MM.1S (cell line): ENCODE measurements around the gene WEE1.

Experiments
- DNase-seq: peaks from one replicate; pipeline ENCODE4 v3.0.0-alpha.2; 2015
- H2AFZ ChIP-seq: fragments of 300-600 bp; sonication (generic); 2 replicates; pipeline ENCODE4 v1.6.0; 2016; ENCODE audit warnings: antibody characterized with exemption, low read length
- H3F3A ChIP-seq: fragments of 300-600 bp; sonication (generic); 2 replicates; pipeline ENCODE4 v1.6.1; 2016; ENCODE audit warnings: mild to moderate bottlenecking, antibody characterized with exemption, low read length, moderate library complexity, mixed read lengths; ENCODE audit not compliant: insufficient read depth
- H3K27ac ChIP-seq: fragments of 300-600 bp; sonication (generic); 2 replicates; pipeline ENCODE4 v1.5.1; 2016; ENCODE audit warnings: mild to moderate bottlenecking, low read length
- H3K27me3 ChIP-seq: fragments of 300-600 bp; sonication (generic); replicated peaks from 2 replicates; pipeline ENCODE4 v1.6.0; 2016; ENCODE audit warnings: low read length; ENCODE audit not compliant: insufficient read depth
- H3K36me3 ChIP-seq: fragments of 300-600 bp; sonication (generic); replicated peaks from 2 replicates; pipeline ENCODE4 v1.6.1; 2016; ENCODE audit warnings: mild to moderate bottlenecking, low read length, mixed read lengths; ENCODE audit not compliant: insufficient read depth
- H3K4me1 ChIP-seq: fragments of 300-600 bp; sonication (generic); 2 replicates; pipeline ENCODE4 v1.6.1; 2016; ENCODE audit warnings: low read length, mixed read lengths
- H3K4me2 ChIP-seq: fragments of 300-600 bp; sonication (generic); 2 replicates; pipeline ENCODE4 v1.6.0; 2016; ENCODE audit warnings: low read depth, low read length
- H3K4me3 ChIP-seq: fragments of 300-600 bp; sonication (generic); 2 replicates; pipeline ENCODE4 v1.5.1; 2016; ENCODE audit warnings: low read length, mixed read lengths
- H3K79me2 ChIP-seq: fragments of 300-600 bp; sonication (generic); 2 replicates; pipeline ENCODE4 v1.6.1; 2016; ENCODE audit warnings: mixed run types, low read length, mixed read lengths
- H3K9ac ChIP-seq: fragments of 300-600 bp; sonication (generic); 2 replicates; pipeline ENCODE4 v1.6.1; 2016; ENCODE audit warnings: low read length, mixed read lengths
- H3K9me2 ChIP-seq: fragments of 300-600 bp; sonication (generic); replicated peaks from 2 replicates; pipeline ENCODE4 v1.6.1; 2016; ENCODE audit warnings: mild to moderate bottlenecking, low read length, mixed read lengths; ENCODE audit not compliant: insufficient read depth
- H3K9me3 ChIP-seq: fragments of 300-600 bp; sonication (generic); replicated peaks from 2 replicates; pipeline ENCODE4 v1.6.1; 2016; ENCODE audit warnings: mild to moderate bottlenecking, low read length, mixed read lengths; ENCODE audit not compliant: insufficient read depth
- H4K20me1 ChIP-seq: fragments of 300-600 bp; sonication (generic); 2 replicates; pipeline ENCODE4 v1.6.1; 2016; ENCODE audit warnings: mild to moderate bottlenecking, low read length, moderate library complexity, mixed read lengths; ENCODE audit not compliant: insufficient read depth
- CTCF ChIP-seq: fragments of 300-600 bp; sonication (generic); IDR thresholded peaks from 2 replicates; pipeline ENCODE4 v1.5.1; 2016; ENCODE audit warnings: antibody characterized with exemption, low read length, mixed read lengths
- EZH2 ChIP-seq: fragments of 300-600 bp; sonication (generic); optimal IDR thresholded peaks from 2 replicates; pipeline ENCODE3; 2017; ENCODE audit warnings: low read depth, mild to moderate bottlenecking, antibody characterized with exemption, low read length, mixed read lengths
- EZH2phosphoT487 ChIP-seq: fragments of 300-600 bp; sonication (generic); IDR thresholded peaks from 2 replicates; pipeline ENCODE4 v1.6.1; 2018; ENCODE audit warnings: antibody characterized with exemption, low read length

WEE1 gene

GRCh38 chr11:9568854-9569587, 4.4 kb upstream of the WEE1 start:
- H2AFZ ChIP-seq: peak overlapping the region; percentile 55; the same call in 1 of the 2 replicates
- peak overlapping the region; percentile 58 for H3K4me2 ChIP-seq

GRCh38 chr11:9569588-9570164, 3.8 kb upstream of the WEE1 start:
- Histone ChIP-seq H4K20me1 (no peaks in the 10 kb centered on the region), H3K9me2 (no peaks in the 10 kb centered on the region), H3K9me3 (no peaks in the 10 kb centered on the region), H3K79me2 (peaks cover 8% of the 10 kb centered on the region), H3K27ac (peak overlapping the region; percentile 77; the same call in 1 of the 2 replicates), H3F3A (peaks cover 27% of the 10 kb centered on the region), H3K4me2 (peak overlapping the region; percentile 58; the same call in 1 of the 2 replicates), H3K36me3 (no peaks in the 10 kb centered on the region), H2AFZ (0 out of 2 replicates have a peak overlapping the region, but pooled peaks have one; percentile 55), H3K4me1 (peaks cover 36% of the 10 kb centered on the region), H3K9ac (peak overlapping the region; percentile 54; the same call in 1 of the 2 replicates), H3K27me3 (no peaks in the 10 kb centered on the region), H3K4me3 (peak overlapping the region; percentile 25; the same call in 1 of the 2 replicates)
- TF ChIP-seq EZH2phosphoT487 (no peak), CTCF (no peak), EZH2 (no peak)
- DNase-seq: no peak

More at GRCh38 chr11:9568854-9569587, 4.4 kb upstream of the WEE1 start:
- no peaks in the 10 kb centered on the region for H3K36me3 ChIP-seq
- H3K9me2 ChIP-seq: no peaks in the 10 kb centered on the region
- peaks cover 25% of the 10 kb centered on the region for H3F3A ChIP-seq
- no peaks in the 10 kb centered on the region for H3K27me3 ChIP-seq
- peak overlapping the region; percentile 25; the same call in 1 of the 2 replicates for H3K4me3 ChIP-seq
- H3K9me3 ChIP-seq: no peaks in the 10 kb centered on the region
- DNase-seq: peak; percentile 42
- TF ChIP-seq CTCF (no peak), EZH2phosphoT487 (no peak), EZH2 (no peak)
- peak overlapping the region; percentile 54; the same call in 1 of the 2 replicates for H3K9ac ChIP-seq
- H3K27ac ChIP-seq: peak overlapping the region; percentile 77
- H3K79me2 ChIP-seq: peaks cover 3% of the 10 kb centered on the region; the same call in 1 of the 2 replicates
- H4K20me1 ChIP-seq: no peaks in the 10 kb centered on the region
- peaks cover 36% of the 10 kb centered on the region for H3K4me1 ChIP-seq

GRCh38 chr11:9570313-9571025, 3.0 kb upstream of the WEE1 start:
- peaks cover 30% of the 10 kb centered on the region for H3K4me1 ChIP-seq
- H3K27me3 ChIP-seq: no peaks in the 10 kb centered on the region
- H3K9me2 ChIP-seq: no peaks in the 10 kb centered on the region
- no peaks in the 10 kb centered on the region for H4K20me1 ChIP-seq
- H3K9ac ChIP-seq: no peak overlapping the region
- no peak overlapping the region for H2AFZ ChIP-seq
- no peak overlapping the region for H3K27ac ChIP-seq
- H3K4me2 ChIP-seq: no peak overlapping the region
- DNase-seq: no peak
- no peaks in the 10 kb centered on the region for H3K9me3 ChIP-seq
- no peaks in the 10 kb centered on the region for H3K36me3 ChIP-seq
- H3K79me2 ChIP-seq: peaks cover 16% of the 10 kb centered on the region
- peaks cover 35% of the 10 kb centered on the region for H3F3A ChIP-seq
- TF ChIP-seq EZH2phosphoT487: no peak
- no peak for TF ChIP-seq EZH2
- no peak for TF ChIP-seq CTCF
- H3K4me3 ChIP-seq: no peak overlapping the region
